GM21825 (cell line): Measurements from ENCODE around the gene DTNA.

ENCODE experiments used
- ATAC-seq: cut with Tn5 transposase; IDR thresholded peaks from one replicate; pipeline ENCODE4 v1.9.1; 2021; ENCODE audit warnings: mild to moderate bottlenecking, moderate library complexity; ENCODE audit not compliant: unreplicated experiment

Gene DTNA

DNA sequence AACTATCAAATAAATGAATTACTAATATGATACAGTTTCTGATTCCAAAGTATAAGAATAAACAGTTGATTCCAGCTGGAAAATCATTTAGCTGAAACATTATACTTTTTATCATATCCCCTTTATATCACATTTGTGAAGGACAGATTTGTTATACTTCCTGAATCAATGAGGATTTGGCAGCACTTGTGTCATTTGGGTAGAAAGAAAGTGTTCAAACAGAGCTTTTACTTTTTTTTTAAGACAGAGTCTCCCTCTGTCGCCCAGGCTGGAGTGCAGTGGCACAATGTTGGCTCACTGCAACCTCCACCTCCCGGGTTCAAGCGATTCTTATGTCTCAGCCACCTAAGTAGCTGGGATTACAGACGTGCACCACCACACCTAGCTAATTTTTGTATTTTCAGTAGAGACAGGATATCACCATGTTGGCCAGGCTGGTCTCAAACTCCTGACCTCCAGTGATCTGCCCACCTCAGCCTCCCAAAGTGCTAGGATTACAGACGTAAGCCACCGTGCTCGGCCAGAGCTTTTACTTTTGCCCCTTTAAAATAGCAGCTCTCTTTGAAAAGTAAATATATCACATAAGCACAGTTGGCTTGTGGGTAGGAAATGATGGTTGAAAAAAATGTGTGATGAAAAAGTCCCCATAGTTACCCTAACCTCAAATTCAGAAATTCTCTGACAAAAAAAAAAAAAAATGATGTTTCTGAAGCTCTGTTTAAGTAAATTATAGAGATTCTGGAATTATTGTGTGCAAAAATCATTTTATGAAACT, 95.2 kb downstream of the DTNA start:
- no peak for ATAC-seq

GRCh38 chr18:34805878-34806351, 95.8 kb downstream of the DTNA start:
- no peak for ATAC-seq

DNA sequence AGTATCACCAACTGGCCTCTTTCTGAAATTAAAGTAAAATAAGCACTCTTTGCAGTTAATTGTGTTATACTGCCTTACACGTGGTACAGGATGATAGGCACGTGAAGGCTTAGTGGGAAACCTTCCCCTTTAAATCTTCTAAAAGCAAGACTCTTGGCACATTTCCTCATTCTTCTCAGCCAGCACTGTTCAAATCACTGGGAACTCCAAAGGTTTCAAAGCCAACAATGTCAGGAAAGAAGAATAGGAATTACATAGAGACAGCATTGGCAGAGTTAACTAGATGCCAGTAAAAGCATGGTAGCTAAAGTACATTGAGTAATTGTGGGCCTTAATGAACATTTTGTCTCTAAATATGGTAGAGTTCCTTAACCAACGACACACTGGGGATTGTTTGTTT, 96.4 kb downstream of the DTNA start:
- ATAC-seq, result no peak

DNA sequence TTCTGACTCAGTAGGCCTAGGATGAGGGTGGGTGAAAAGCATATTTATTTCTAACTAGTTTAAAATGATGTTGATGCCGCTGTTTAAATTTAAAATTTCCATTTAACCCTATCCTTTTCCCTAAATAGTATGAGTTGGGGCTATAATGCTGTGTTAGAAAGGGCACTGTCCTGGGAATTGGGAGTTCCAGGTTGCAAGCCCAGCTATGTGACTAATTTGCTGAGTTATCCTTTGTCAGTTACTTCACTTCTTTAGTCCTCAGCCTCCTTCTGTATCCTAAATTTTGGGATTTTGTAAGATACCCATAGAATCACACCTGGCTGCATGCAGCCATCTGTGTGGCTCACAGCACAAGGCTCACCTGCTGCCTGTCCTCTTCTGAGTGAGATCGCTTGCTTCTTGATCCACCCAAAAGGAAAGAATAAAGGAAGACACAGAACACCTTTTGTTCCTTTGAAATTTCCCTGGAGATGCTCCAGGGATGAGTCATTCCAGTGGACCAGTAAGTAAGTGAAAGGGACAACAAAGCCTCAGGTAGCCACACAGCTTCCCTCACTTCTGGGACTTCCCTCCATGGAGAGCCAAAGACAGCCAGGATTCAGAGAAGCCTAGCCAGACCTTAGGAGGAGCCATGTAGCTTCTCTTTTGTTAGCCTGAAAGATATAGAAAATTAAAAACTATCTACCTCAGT, 97.2 kb downstream of the DTNA start:
- ATAC-seq, result no peak

GRCh38 chr18:34808389-34808788, 98.3 kb downstream of the DTNA start:
- ATAC-seq, result no peak

GRCh38 chr18:34809451-34810072, 99.5 kb downstream of the DTNA start:
- ATAC-seq, result no peak

- ATAC-seq, result no peak
Measured at GRCh38 chr18:34816183-34816582, 106.1 kb downstream of the DTNA start.

DNA sequence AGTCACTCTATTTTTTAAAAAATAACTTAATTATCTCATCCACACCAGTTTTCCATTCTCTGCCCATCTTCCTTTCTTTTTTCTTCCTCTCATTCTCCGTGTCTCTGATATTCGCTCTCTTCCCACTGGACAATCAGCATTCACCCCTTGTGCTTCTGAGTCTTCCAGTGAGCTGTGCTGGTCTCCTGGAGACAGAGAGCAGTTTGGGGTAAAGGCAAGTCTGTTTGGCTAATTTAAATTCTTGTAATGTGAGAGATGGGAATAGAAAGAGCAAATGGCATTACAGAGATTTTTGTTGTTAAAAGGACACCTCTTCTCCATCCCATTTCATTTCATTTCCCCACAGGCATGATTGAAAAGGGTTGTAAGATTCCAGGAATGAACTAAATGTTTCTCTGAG, 107.5 kb downstream of the DTNA start:
- no peak for ATAC-seq

DNA sequence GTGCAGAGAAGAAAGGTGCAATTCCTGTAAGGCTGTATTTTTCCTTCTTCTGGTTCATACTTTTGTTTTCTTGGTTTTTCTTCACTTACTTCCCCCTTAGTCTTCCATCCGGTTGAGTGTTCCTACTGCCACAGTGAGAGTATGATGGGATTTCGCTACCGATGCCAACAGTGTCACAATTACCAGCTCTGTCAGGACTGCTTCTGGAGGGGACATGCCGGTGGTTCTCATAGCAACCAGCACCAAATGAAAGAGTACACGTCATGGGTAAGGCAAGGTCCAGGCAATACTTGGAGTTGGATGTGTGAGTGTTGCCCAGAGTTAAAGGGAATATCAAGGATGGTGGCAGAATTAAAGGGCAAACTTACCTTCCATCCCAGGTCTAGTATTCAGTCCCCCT, 108.0 kb downstream of the DTNA start:
- no peak for ATAC-seq

DNA sequence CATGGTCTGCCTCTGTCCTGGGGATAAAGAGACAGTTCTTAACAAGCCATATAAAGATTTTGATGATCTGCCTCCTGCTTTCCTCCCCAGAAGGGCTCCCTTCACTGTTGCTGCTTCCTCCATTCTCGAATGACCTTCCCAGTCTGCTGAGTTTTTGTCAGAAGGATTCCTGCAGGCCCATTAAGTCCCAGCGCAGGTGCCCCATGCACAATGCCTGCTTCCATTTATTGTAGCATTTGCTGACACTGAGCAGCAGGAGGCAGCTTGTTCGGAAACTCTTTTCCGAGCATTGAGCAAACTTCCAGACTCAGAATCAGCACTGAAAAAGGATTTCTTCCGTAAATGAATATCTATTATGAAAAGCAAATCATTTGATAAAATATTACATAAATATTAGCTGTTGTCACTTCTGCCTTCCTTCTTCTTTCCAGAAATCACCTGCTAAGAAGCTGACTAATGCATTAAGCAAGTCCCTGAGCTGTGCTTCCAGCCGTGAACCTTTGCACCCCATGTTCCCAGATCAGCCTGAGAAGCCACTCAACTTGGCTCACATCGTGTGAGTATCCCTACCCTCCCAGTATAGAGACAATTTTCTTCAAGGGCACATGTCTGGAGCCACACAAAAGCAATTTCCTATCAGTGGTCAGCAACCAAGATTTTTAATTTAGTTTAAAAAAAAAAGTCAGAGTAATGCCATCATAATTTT, 110.4 kb downstream of the DTNA start:
- ATAC-seq, result no peak

- no peak for ATAC-seq
Measured at GRCh38 chr18:34821669-34822210, 111.6 kb downstream of the DTNA start.

DNA sequence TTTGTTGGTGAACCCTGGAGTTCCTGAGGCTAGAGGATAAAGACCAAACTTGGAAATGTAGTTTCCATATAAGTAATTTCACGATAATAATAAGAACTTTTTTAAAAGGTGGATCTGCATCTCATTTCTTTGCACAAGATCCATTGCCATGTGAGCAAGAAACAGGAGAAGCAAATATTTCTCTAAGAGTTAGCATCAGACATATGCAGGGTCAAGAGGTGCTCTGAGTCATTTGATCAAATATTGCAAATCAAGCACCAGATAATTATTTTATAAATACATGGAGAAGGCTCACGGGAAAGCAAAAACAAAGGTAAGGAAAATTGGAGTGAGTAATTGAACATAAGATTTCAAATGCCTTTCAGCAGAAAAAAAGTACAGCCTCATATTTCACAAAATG, 118.0 kb downstream of the DTNA start:
- ATAC-seq, result no peak

GRCh38 chr18:34834897-34835296, 124.8 kb downstream of the DTNA start:
- no peak for ATAC-seq

GRCh38 chr18:34835466-34835865, 125.4 kb downstream of the DTNA start:
- ATAC-seq, result no peak

DNA sequence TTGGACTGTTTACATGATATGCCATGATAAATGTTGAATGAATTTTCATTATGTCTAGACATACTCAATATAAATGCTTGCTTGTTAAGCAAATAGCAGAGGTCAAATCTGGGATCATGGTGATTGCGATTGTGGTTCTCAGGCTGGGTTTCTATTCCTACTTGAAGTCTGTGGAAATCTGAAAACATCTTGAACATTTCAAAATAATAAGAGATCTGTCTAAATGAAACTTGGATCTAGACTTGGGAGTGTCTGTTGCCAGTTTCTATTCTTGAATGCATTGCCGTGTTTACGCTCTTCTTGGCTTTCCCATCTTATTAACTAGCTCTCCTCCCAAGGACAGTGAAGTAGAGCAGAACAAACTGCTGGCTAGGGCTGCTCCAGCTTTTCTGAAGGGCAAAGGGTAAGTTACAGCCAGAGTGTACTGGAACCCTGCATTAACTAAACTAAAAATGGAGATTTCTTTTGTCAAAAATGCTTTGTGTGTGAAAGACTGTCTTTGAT, 127.7 kb downstream of the DTNA start:
- no peak for ATAC-seq

- ATAC-seq, result no peak
Measured at GRCh38 chr18:34838669-34839068, 128.6 kb downstream of the DTNA start.

- ATAC-seq, result no peak
Measured at GRCh38 chr18:34840256-34840826, 130.2 kb downstream of the DTNA start.

- no peak for ATAC-seq
Measured at GRCh38 chr18:34841891-34842290, 131.8 kb downstream of the DTNA start.

DNA sequence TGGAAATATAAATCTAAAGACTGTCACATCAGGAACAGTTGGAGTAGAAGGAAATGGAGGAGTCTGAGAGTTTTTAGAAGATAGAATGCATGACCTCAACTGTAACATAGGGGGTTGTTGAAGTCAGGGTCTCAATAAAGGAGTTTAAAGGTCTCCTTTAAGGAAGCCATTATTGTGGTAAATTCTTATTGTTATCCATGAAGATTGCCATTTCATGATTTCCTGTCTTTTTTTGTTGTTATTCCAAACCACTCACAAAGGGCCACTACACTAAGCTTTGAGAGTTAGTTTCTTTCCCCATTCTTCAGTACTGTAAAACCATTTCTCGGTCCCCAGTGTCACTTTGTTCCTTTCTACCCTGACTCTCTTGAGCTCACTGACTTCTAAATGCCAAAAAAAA, 134.0 kb downstream of the DTNA start:
- no peak for ATAC-seq

DNA sequence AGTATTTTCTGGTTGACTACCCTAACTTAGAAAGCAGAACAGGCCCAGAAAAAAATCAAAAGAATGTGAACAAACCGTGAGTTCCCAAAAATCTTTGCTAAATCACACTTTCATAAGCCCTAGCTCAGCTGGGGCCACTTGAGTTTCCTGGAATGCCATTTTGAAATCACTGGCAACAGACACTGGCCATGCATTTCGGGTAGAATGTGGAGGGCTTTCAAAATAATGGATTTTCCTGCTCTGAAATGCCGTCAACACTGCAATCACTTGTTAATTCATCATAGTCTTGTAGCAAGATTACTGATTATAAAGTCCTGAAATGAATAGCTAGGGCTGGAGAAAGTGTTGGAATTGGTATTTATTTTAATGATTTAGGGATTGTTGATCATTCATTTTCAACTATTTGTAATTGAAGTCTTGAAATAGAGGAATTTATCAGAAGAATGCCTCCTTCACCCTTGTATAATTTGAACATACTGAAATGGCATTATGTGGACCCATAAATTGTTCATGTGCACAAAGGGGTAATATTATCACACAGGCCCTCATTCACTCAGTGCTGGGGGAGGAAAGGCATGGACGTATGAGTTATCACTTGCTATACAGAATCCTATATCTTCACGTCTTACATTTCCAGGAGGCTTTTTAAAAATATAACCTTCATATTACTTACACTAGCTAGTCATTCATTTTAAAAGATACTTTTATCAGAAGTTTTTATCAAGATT, 134.8 kb downstream of the DTNA start:
- ATAC-seq, result no peak
